Measurements from ENCODE around the gene ANKRD42.
A peak's percentile ranks its signal among the peaks of the same experiment; 100 is the strongest.

ANKRD42 gene

DNA sequence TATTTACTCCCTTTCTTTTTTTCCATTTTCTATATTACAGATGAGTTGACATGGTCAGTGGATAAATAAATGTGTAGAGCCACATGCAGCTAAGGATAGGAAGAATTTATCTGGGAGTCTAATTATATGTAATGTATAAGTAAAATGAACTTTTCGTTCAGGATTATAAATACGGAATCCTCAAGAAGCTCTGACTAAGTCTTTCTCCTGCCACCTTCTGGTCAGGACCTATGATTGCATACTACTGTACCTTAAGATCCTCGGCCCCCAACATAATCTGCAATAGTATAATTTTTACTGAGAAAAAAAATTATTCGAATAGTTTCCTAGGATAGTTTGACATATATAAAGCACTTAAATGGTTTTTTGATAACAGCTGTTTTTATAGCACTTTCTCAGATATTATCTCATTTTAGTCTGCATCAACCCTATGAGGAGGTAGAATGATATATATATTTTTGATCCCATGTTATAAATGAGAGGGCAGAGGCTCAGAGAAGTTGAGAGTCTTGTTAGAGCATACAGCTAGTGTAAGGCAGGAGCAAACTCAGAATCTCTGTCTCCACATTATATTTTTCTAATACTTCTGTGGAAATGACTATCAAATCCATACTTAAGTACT lies 56.6 kb downstream of the ANKRD42 start:
- POLR2A ChIA-PET: no interaction called here
- DNase-seq (ENCODE audit: extremely low spot score): peak; percentile 36
- CTCF ChIA-PET: interaction anchor here (0.7 to 4.1 kb wide), 54 partner anchors 8 to 482 kb away, joined by 3 to 34 read pairs (median 4); partner anchors contain the start of genes CCDC90B, DDIAS, PCF11 and PRCP
- TF ChIP-seq, protein P1, sequence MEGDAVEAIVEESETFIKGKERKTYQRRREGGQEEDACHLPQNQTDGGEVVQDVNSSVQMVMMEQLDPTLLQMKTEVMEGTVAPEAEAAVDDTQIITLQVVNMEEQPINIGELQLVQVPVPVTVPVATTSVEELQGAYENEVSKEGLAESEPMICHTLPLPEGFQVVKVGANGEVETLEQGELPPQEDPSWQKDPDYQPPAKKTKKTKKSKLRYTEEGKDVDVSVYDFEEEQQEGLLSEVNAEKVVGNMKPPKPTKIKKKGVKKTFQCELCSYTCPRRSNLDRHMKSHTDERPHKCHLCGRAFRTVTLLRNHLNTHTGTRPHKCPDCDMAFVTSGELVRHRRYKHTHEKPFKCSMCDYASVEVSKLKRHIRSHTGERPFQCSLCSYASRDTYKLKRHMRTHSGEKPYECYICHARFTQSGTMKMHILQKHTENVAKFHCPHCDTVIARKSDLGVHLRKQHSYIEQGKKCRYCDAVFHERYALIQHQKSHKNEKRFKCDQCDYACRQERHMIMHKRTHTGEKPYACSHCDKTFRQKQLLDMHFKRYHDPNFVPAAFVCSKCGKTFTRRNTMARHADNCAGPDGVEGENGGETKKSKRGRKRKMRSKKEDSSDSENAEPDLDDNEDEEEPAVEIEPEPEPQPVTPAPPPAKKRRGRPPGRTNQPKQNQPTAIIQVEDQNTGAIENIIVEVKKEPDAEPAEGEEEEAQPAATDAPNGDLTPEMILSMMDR (IDR thresholded peaks at IDR 0.05; ENCODE audit: control extremely low read depth, extremely low read depth, low read depth, missing control alignments): peak; percentile 68

DNA sequence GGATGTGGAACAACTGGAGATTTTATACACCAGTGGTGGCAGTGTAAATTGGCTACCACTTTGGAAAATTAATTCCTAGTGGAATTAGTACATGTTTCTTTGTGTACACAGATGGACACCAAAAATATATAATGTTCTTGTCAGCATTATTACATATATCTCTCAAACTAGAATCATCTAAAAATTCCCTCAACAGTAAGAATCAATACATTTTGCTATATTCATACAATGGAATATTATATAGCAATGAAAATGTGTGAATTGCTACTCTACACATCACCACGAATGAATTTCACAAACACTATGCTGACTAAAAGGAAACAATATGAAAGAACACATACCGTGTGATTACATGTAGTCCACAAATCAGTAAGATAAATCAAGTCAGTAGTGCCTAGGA lies 58.8 kb downstream of the ANKRD42 start:
- TF ChIP-seq, protein P1 (IDR thresholded peaks at IDR 0.05; ENCODE audit: control extremely low read depth, extremely low read depth, low read depth, missing control alignments): no peak
- POLR2A ChIA-PET: no interaction called here
- DNase-seq (ENCODE audit: extremely low spot score): no peak
- CTCF ChIA-PET: interaction anchor here (1.2 to 1.5 kb wide), 2 partner anchors 16 to 345 kb away, joined by 3 to 5 read pairs; no protein-coding TSS in a partner anchor

DNA sequence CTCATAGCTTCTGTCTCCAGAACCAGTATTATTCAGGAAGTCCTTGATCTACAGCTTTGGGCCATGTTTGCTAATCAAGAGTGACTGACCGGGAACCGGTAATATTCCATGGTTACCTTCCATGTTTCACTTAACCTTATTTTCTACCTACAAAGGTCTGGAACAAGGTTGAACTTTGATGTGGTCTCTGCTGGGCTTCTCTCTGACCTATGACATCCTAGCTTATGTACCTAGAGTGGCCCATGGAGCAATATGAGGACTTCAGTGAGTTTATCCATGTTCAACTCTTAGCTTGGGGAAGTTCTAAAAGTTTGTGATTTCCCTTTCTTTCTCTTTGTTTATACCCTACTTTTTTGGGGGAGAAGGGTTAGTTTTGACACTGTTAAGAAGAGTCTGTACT lies 59.4 kb downstream of the ANKRD42 start:
- CTCF ChIA-PET: interaction anchor here (1.2 to 1.5 kb wide), 2 partner anchors 17 to 346 kb away, joined by 3 to 5 read pairs; no protein-coding TSS in a partner anchor

DNA sequence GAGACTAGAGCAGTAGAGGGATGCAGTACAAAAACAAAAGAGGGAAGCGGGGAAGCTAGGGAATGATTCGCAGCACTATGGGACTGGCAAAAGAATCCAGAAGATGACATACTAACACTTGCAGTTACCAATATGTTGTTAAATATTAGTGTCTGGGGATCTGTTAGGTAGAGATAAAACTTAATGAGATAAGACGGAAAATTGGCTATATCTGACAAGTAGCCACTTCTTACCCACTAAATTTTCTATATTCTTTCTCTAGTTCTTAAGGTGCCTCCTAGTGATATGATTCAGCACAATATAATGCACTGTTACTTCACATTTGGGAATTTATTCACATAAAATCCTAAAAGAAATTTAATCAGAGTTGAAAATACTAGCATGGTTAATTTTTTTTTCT lies 61.9 kb downstream of the ANKRD42 start:
- ChIA-PET POLR2A (no interaction called here), CTCF (no interaction called here)
- TF ChIP-seq, protein P1 (IDR thresholded peaks at IDR 0.05; ENCODE audit: control extremely low read depth, extremely low read depth, low read depth, missing control alignments): no peak
- no peak for DNase-seq (ENCODE audit: extremely low spot score)

More for the DNA sequence above, 59.4 kb downstream of the ANKRD42 start:
- no peak for DNase-seq (ENCODE audit: extremely low spot score)
- TF ChIP-seq, protein P1 (IDR thresholded peaks at IDR 0.05; ENCODE audit: control extremely low read depth, extremely low read depth, low read depth, missing control alignments): no peak
- POLR2A ChIA-PET: no interaction called here

DNA sequence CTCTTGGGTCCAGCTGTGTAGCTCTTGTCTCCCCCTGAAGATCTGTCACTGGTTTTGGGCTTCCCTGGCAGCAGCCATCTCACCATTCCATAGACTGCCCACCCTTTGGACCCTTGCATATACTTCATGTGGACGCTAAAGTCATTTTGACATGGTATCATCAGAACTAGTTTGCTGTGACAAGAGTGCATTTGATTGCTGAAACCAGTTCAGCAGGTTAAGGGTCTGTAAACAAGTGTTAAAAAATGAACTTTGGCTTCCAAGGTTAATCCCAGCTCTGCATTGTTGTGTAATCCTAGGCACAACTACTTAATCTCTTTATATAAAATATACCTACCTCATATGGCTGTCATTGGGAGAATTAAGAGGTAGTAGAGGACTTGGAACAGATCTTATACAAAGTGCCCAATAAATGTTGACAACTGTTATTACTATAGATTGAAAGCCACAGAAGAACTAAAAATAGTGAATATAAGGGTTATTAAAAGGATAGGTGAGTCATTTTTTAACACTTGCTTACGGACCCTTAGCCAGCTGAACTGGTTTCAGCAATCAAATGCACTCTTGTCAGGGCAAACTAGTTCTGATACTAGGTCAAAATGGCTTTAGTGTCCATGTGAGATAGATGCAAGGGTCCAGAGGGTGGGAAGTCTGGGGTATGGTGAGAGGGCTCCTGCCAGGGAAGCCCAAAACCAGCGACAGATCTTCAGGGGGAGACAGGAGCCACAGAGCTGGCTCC lies 63.3 kb downstream of the ANKRD42 start:
- ChIA-PET CTCF (interaction anchor here (1.4 kb wide), 1 partner anchor 13 kb away, joined by 3 read pairs; no protein-coding TSS in a partner anchor), POLR2A (no interaction called here)
- no peak for DNase-seq (ENCODE audit: extremely low spot score)
- TF ChIP-seq, protein P1 (IDR thresholded peaks at IDR 0.05; ENCODE audit: control extremely low read depth, extremely low read depth, low read depth, missing control alignments): no peak

DNA sequence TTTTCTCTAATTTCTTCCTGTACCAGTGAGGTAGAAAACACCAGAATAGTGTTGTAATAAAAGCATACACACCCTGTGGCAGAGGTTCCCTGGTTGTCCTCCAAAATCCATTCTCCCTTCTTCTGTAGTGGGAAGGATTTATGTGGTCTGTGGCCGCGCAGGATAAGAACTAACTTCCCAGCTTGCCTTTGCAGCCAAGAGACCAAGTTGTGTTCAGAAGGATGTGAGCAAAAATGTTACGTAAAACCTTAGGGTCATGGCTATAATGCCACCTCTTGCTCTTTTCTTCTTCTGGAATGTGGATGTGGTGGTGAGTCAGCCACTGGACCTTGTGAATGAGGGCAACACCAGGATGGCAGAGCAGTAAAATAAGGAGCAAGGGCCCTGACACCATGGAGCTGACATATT lies 64.3 kb downstream of the ANKRD42 start:
- CTCF ChIA-PET: interaction anchor here (3.7 kb wide), 1 partner anchor 8 kb away, joined by 34 read pairs; no protein-coding TSS in a partner anchor
- TF ChIP-seq, protein P1 (IDR thresholded peaks at IDR 0.05; ENCODE audit: control extremely low read depth, extremely low read depth, low read depth, missing control alignments): no peak
- no peak for DNase-seq (ENCODE audit: extremely low spot score)
- POLR2A ChIA-PET: no interaction called here
